ENCODE data around the gene CDC5L.

DNA sequence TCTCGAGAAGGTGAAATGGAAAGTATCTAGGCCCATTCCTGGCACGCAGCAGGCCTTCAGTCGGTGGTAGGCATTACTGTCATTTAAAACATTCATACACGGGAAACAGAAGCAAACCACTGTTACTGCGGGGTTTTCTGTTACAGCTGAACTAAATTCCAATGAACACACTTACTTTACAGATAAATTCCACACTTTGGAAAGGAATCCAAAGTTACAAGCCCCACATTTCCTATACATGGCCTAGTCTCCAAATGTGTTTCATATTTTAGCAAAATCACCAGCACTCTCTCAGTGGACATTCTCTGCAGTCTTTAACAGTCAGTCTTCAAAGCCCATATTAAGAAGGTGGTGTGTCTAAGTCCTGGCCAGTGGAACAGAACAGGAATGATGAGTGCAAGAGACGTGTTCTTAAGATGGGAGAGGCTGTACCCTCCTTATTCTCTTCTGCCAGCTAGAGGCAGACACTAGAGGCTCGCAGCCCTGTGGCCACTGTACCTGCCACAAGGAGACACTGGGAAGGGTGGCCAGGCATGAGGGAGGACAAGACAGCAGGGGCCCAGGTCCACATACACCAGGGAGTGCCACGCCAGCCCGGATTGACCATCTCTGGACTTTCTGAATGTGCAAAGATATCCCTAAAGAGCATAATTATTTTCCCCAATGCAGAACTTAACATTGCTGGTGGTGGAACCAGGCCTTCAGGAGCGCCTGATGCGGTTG lies 76.4 kb downstream of the CDC5L start:
- TF ChIP-seq, protein P1, sequence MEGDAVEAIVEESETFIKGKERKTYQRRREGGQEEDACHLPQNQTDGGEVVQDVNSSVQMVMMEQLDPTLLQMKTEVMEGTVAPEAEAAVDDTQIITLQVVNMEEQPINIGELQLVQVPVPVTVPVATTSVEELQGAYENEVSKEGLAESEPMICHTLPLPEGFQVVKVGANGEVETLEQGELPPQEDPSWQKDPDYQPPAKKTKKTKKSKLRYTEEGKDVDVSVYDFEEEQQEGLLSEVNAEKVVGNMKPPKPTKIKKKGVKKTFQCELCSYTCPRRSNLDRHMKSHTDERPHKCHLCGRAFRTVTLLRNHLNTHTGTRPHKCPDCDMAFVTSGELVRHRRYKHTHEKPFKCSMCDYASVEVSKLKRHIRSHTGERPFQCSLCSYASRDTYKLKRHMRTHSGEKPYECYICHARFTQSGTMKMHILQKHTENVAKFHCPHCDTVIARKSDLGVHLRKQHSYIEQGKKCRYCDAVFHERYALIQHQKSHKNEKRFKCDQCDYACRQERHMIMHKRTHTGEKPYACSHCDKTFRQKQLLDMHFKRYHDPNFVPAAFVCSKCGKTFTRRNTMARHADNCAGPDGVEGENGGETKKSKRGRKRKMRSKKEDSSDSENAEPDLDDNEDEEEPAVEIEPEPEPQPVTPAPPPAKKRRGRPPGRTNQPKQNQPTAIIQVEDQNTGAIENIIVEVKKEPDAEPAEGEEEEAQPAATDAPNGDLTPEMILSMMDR (conservative IDR thresholded peaks at IDR 0.05), result no peak
- no peak for TF ChIP-seq ZFX (IDR thresholded peaks at IDR 0.05)

All from C4-2B (cell line).